Hepatocyte (in vitro differentiated cells): Measurements from ENCODE around the gene THOP1. TPM values are rescaled to one million over a fixed set of nuclear protein-coding genes. Genes with fewer than 3 reads are reported as not detected.

Source experiments
- DNase-seq: peaks from one replicate; pipeline ENCODE4 v3.0.0-alpha.2; 2016; ENCODE audit warnings: low spot score
- H2AFZ ChIP-seq: fragments of 200-600 bp; sonication (generic); 2 replicates; pipeline ENCODE4 v1.6.0; 2016; ENCODE audit warnings: antibody characterized with exemption, mild to moderate bottlenecking
- H3K27ac ChIP-seq: fragments of 200-600 bp; sonication (generic); 2 replicates; pipeline ENCODE4 v1.5.1; 2016; ENCODE audit warnings: mild to moderate bottlenecking
- H3K27me3 ChIP-seq: fragments of 200-600 bp; sonication (generic); 2 replicates; pipeline ENCODE4 v1.6.1; 2016
- H3K36me3 ChIP-seq: fragments of 200-600 bp; sonication (generic); replicated peaks from 2 replicates; pipeline ENCODE4 v1.5.1; 2016; ENCODE audit warnings: low read depth; ENCODE audit not compliant: insufficient read depth
- H3K4me1 ChIP-seq: fragments of 200-600 bp; sonication (generic); 2 replicates; pipeline ENCODE4 v1.5.1; 2016; ENCODE audit warnings: mild to moderate bottlenecking, moderate library complexity; ENCODE audit not compliant: insufficient read depth
- H3K4me2 ChIP-seq: fragments of 200-600 bp; sonication (generic); 2 replicates; pipeline ENCODE4 v1.6.0; 2016
- H3K4me3 ChIP-seq: fragments of 200-600 bp; sonication (generic); 2 replicates; pipeline ENCODE4 v1.5.1; 2016; ENCODE audit warnings: mild to moderate bottlenecking
- H3K79me2 ChIP-seq: fragments of 200-600 bp; sonication (generic); 2 replicates; pipeline ENCODE4 v1.6.0; 2017; ENCODE audit warnings: mild to moderate bottlenecking
- H3K9me2 ChIP-seq: fragments of 200-600 bp; sonication (generic); replicated peaks from 2 replicates; pipeline ENCODE4 v1.6.0; 2017; ENCODE audit warnings: mild to moderate bottlenecking; ENCODE audit not compliant: insufficient read depth
- H3K9me3 ChIP-seq: fragments of 200-600 bp; sonication (generic); 2 replicates; pipeline ENCODE4 v1.5.1; 2016; ENCODE audit warnings: low read depth, mild to moderate bottlenecking
- H4K20me1 ChIP-seq: fragments of 200-600 bp; sonication (generic); 2 replicates; pipeline ENCODE4 v1.6.0; 2016; ENCODE audit warnings: mild to moderate bottlenecking; ENCODE audit not compliant: insufficient read depth, poor library complexity, severe bottlenecking
- EZH2 ChIP-seq: fragments of 200-600 bp; sonication (generic); IDR thresholded peaks from 2 replicates; pipeline ENCODE4 v1.6.1; 2016; ENCODE audit warnings: antibody characterized with exemption, mild to moderate bottlenecking, borderline replicate concordance
- EZH2phosphoT487 ChIP-seq: fragments of 200-600 bp; sonication (generic); IDR thresholded peaks from one replicate; pipeline ENCODE4 v1.6.1; 2018; ENCODE audit warnings: antibody characterized with exemption, mild to moderate bottlenecking, low read depth, moderate library complexity; ENCODE audit not compliant: unreplicated experiment, severe bottlenecking
- WGBS: methylation state at CpG from one replicate; pipeline ENCODE4 v1.1.6; 2016; ENCODE audit warnings: low lambda C conversion rate; ENCODE audit errors: missing lambda C conversion rate; 5-methylcytosine and 5-hydroxymethylcytosine counted together
- polyA plus RNA-seq: library from polyadenylated mRNA; unstranded; fragments of >200 nt; fragmentation: Nextera tagmentation; extraction: Ambion mirVana; gene quantifications from 2 replicates; pipeline ENCODE4 v1.2.1, GENCODE V29; 2016
- total RNA-seq: library from RNA; depleted of rRNA; stranded (reverse); fragments of >200 nt; gene quantifications from 2 replicates; pipeline ENCODE4 v1.2.3, GENCODE V29; 2014
- TF ChIP-seq, protein P1 (sequence below): fragments of 200-600 bp; sonication (generic); IDR thresholded peaks from 2 replicates; pipeline ENCODE4 v1.5.1; 2016; ENCODE audit warnings: antibody characterized with exemption, mild to moderate bottlenecking; ENCODE audit not compliant: poor library complexity

THOP1 gene
- 49.4 and 64.3 TPM in 2 replicates for total RNA-seq
- polyA plus RNA-seq, result 56.8 and 61.4 TPM in 2 replicates

DNA sequence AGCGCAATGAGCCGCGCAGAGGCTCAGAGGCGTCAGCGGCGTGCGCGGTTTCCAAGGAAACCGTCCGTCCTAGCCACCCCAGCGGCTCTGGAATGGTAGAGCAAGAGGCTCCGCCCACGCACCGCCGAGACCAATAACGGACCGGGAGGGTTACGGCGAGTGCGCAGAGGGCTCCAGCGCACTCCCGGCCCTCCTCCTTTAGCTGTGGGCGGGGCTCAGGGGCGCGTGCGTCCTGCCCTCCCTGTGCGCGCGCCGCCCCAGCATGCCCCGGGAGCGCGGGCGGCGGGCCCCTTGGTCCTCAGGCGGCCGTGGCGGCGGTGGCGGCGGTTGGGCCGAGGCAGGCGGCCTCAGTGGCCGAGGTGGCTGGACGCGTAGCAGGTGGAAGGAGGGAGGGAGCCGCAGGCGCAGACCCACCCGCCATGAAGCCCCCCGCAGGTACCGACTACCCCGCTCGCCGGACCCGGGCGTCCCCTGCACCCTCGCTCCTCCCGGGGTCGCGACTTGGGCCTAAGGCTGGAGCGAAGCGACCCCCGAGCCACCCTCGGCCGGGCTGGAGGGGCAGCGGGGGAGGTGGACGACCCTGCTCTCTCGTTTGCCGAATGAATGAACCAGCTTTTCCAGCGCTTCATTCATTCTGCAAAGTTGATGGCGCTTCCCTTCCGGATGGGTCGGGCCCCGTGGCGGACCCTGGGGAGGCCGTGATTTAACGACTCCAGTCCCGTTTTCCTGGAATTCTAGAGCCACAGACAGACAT, at the start of gene THOP1:
Gene THOP1 (plus strand): TSS at position 260 of the 754 bp plus-strand sequence. CDS start 160 bp downstream, at position 420.
- Histone ChIP-seq H3K4me1 (peaks cover 17% of the 10 kb centered on the region), H3K9me3 (no peaks in the 10 kb centered on the region), H3K9me2 (no peaks in the 10 kb centered on the region), H3K27me3 (no peaks in the 10 kb centered on the region), H3K4me3 (peak within 1 kb of the TSS; percentile 37), H3K4me2 (peak within 1 kb of the TSS; percentile 96), H2AFZ (peak within 1 kb of the TSS; percentile 62), H3K36me3 (no peaks in the 10 kb centered on the region), H3K79me2 (peaks cover 65% of the 10 kb centered on the region), H4K20me1 (peaks cover 12% of the 10 kb centered on the region), H3K27ac (peak within 1 kb of the TSS; percentile 70)
- peak; percentile 100 for DNase-seq
- TF ChIP-seq EZH2phosphoT487 (no peak), EZH2 (no peak)
- TF ChIP-seq, protein P1, sequence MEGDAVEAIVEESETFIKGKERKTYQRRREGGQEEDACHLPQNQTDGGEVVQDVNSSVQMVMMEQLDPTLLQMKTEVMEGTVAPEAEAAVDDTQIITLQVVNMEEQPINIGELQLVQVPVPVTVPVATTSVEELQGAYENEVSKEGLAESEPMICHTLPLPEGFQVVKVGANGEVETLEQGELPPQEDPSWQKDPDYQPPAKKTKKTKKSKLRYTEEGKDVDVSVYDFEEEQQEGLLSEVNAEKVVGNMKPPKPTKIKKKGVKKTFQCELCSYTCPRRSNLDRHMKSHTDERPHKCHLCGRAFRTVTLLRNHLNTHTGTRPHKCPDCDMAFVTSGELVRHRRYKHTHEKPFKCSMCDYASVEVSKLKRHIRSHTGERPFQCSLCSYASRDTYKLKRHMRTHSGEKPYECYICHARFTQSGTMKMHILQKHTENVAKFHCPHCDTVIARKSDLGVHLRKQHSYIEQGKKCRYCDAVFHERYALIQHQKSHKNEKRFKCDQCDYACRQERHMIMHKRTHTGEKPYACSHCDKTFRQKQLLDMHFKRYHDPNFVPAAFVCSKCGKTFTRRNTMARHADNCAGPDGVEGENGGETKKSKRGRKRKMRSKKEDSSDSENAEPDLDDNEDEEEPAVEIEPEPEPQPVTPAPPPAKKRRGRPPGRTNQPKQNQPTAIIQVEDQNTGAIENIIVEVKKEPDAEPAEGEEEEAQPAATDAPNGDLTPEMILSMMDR, result no peak
- under 1% methylated on average over 72 of the region's 78 CpGs for WGBS

DNA sequence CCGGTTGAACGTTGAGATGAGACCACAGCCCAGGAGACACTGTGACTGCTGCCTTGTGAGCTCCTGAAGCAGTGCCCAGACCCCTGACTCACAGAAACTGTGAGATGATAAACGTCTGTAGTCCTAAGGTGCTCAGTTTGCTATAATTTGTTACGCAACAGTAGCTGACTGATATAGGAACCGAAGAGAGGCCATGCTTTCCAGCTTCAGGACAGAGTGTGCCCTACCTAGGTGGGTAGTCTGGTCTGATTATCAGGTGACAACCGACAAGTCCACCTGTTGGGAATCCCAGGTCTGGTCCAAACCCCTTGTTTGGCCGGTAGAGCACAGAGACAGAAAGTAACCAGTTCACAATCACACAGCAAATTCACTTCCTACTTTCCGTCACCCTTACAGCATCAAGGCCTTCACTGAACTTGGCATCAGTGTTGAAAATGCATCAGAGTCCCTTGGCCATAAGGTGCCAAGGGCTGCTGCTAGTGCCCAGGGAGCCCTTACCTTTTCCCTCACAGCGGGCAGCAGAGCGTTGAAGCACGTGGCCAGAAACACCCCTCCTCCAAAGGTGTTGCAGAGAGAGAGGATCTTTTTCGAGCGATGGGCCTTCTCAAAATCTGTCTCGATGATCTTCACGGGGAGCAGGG, 48.6 kb upstream of the THOP1 start:
- Histone ChIP-seq H3K36me3 (no peaks in the 10 kb centered on the region), H3K27ac (no peak overlapping the region), H3K9me2 (no peaks in the 10 kb centered on the region), H3K79me2 (peaks cover 4% of the 10 kb centered on the region), H3K27me3 (no peaks in the 10 kb centered on the region), H3K9me3 (no peaks in the 10 kb centered on the region), H3K4me2 (no peak overlapping the region), H2AFZ (no peak overlapping the region), H4K20me1 (no peaks in the 10 kb centered on the region), H3K4me3 (no peak overlapping the region), H3K4me1 (no peaks in the 10 kb centered on the region)
- TF ChIP-seq EZH2phosphoT487 (no peak), EZH2 (no peak)
- no peak for DNase-seq
- 94% methylated on average over 15 of the region's 15 CpGs for WGBS

DNA sequence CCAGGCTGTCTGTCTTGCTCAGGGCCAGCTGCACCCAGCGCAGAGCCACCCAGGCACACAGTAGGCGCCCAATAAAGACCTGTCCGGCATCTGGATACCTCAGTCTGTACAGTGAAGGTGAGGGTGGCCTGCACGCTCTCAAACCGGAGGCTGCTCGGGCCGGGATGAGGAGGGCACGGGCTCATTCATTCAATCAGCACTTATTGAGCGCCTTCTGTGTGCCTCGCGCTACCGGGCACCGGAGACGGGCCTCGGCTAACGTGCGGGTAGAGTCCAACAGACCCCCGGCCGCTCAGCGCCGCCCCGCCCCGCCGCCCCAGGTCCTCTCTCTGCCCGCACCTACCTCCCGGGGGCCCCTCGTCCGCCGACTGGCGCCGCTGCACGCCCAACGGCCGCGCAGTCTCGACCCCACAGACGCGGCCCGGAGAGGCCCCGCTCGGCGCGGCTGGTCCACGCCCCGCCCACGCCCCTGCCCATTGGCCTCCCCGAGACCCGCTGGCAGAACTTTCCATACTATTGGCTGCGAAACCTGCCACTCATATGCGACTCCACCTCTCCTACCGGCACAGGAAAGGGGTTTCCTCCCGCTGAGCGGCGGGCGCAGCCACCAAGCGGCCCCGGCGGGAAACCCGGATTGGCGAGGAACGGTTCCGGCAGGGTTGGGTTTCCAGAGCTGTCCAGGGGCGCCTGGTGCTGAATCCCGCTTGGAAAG, 45.5 kb upstream of the THOP1 start, which contains the start of gene SLC39A3:
Gene SLC39A3 (minus strand): TSS at position 416 of the 712 bp plus-strand sequence. CDS start 2,760 bp downstream, outside the sequence.
- no peaks in the 10 kb centered on the region for H3K27me3 ChIP-seq
- no peaks in the 10 kb centered on the region for H3K9me2 ChIP-seq
- H3K4me1 ChIP-seq, result no peaks in the 10 kb centered on the region
- 1% methylated on average over 49 of the region's 64 CpGs for WGBS
- H2AFZ ChIP-seq, result peak within 1 kb of the TSS; percentile 77
- peak within 1 kb of the TSS; percentile 91 for H3K4me2 ChIP-seq
- H3K27ac ChIP-seq, result no peak within 1 kb of the TSS
- peak; percentile 98 for DNase-seq
- no peaks in the 10 kb centered on the region for H3K9me3 ChIP-seq
- no peak for TF ChIP-seq EZH2phosphoT487
- no peak for TF ChIP-seq EZH2
- TF ChIP-seq, protein P1, result no peak
- no peaks in the 10 kb centered on the region for H3K36me3 ChIP-seq
- H4K20me1 ChIP-seq, result no peaks in the 10 kb centered on the region
- peaks cover 4% of the 10 kb centered on the region for H3K79me2 ChIP-seq
- H3K4me3 ChIP-seq, result peak within 1 kb of the TSS; percentile 81
